Measurements from ENCODE around the gene CYFIP2. TPM values are rescaled to one million over a fixed set of nuclear protein-coding genes. Genes with fewer than 3 reads are reported as not detected.

Gene CYFIP2
- polyA plus RNA-seq, 1 donor from 2014 or later = 59.7 TPM

- Histone ChIP-seq H3K9me3 (ENCODE audit: low read length) (no peaks in the 10 kb centered on the region), H3K4me3 (ENCODE audit: low read length) (no peak overlapping the region), H3F3A (ENCODE audit: insufficient read depth, low read length, poor library complexity, severe bottlenecking) (no peaks in the 10 kb centered on the region), H4K20me1 (ENCODE audit: insufficient read depth) (no peaks in the 10 kb centered on the region), H3K27me3 (ENCODE audit: insufficient read depth, low read depth, low read length) (no peaks in the 10 kb centered on the region), H3K9me2 (ENCODE audit: insufficient read depth, low read length) (no peaks in the 10 kb centered on the region), H2AFZ (ENCODE audit: low read depth, low read length) (no peak overlapping the region), H3K27ac (ENCODE audit: low read length) (no peak overlapping the region), H3K79me2 (replicated peaks; ENCODE audit: insufficient read depth, low read length) (no peaks in the 10 kb centered on the region), H3K9ac (ENCODE audit: low read length) (no peak overlapping the region), H3K36me3 (ENCODE audit: insufficient read depth, low read length) (peaks cover 34% of the 10 kb centered on the region), H3K4me2 (ENCODE audit: low read length) (no peak overlapping the region)
- TF ChIP-seq CTCF (IDR thresholded peaks at IDR 0.05; ENCODE audit: poor library complexity, severe bottlenecking) = no peak
These were observed 124.8 kb downstream of the CYFIP2 start for GRCh38 chr5:157390551-157391297.

- no peak for TF ChIP-seq EZH2 (IDR thresholded peaks at IDR 0.05; ENCODE audit: borderline replicate concordance, insufficient read depth, low read length, poor library complexity, severe bottlenecking)
- TF ChIP-seq SMC3 (conservative IDR thresholded peaks at IDR 0.05; ENCODE audit: poor library complexity) = no peak
- no peak for TF ChIP-seq EP300 (conservative IDR thresholded peaks at IDR 0.05; ENCODE audit: poor library complexity, severe bottlenecking)
- TF ChIP-seq TAF1 (IDR thresholded peaks at IDR 0.05; ENCODE audit: low read depth) = no peak
- TF ChIP-seq POLR2AphosphoS5 (IDR thresholded peaks at IDR 0.05) = no peak
- TF ChIP-seq REST (IDR thresholded peaks at IDR 0.05; ENCODE audit: borderline replicate concordance) = no peak
- no peak for TF ChIP-seq MXI1 (conservative IDR thresholded peaks at IDR 0.05; ENCODE audit: poor library complexity, severe bottlenecking)
- TF ChIP-seq RAD21 (conservative IDR thresholded peaks at IDR 0.05) = no peak
- TF ChIP-seq CTCF (IDR thresholded peaks at IDR 0.05; ENCODE audit: poor library complexity, severe bottlenecking) = no peak
- no peak overlapping the region for H3K9ac ChIP-seq (ENCODE audit: low read length)
- H2AFZ ChIP-seq (ENCODE audit: low read depth, low read length) = no peak overlapping the region
- H3K27me3 ChIP-seq (ENCODE audit: insufficient read depth, low read depth, low read length) = no peaks in the 10 kb centered on the region
- no peak overlapping the region for H3K27ac ChIP-seq (ENCODE audit: low read length)
- no peak overlapping the region for H3K4me3 ChIP-seq (ENCODE audit: low read length)
- H3K36me3 ChIP-seq (ENCODE audit: insufficient read depth, low read length) = peaks cover 10% of the 10 kb centered on the region
- H3F3A ChIP-seq (ENCODE audit: insufficient read depth, low read length, poor library complexity, severe bottlenecking) = no peaks in the 10 kb centered on the region
- H3K9me3 ChIP-seq (ENCODE audit: low read length) = no peaks in the 10 kb centered on the region
- no peaks in the 10 kb centered on the region for H4K20me1 ChIP-seq (ENCODE audit: insufficient read depth)
- no peak overlapping the region for H3K4me2 ChIP-seq (ENCODE audit: low read length)
- H3K79me2 ChIP-seq (replicated peaks; ENCODE audit: insufficient read depth, low read length) = no peaks in the 10 kb centered on the region
- H3K9me2 ChIP-seq (ENCODE audit: insufficient read depth, low read length) = no peaks in the 10 kb centered on the region
These were observed 132.4 kb downstream of the CYFIP2 start for GRCh38 chr5:157398305-157398704.
